ENCODE data around the gene CEP20.
"Not testable (repeated sequence)": the region's sequence is repeated elsewhere in the genome, so short reads cannot be mapped to it uniquely, and the experiment has no call there.

Gene CEP20

GRCh38 chr16:15858921-15859668 is 29.3 kb downstream of the CEP20 start:
- no peak for DNase-seq (ENCODE audit: low read depth in 2 of 2)

- no peak for DNase-seq (ENCODE audit: low read depth in 2 of 2)
Measured at GRCh38 chr16:15857724-15858560, 30.5 kb downstream of the CEP20 start.

- DNase-seq (ENCODE audit: low read depth in 2 of 2) = no peak
Measured at GRCh38 chr16:15856901-15857698, 31.3 kb downstream of the CEP20 start, which contains the start of gene MYH11. Gene MYH11, minus strand, starts transcription at chr16:15857028. Its CDS starts 18,776 bp downstream, at chr16:15838252.

GRCh38 chr16:15856182-15856581 is 32.2 kb downstream of the CEP20 start:
- DNase-seq (ENCODE audit: low read depth in 2 of 2) = no peak

- no peak for DNase-seq (ENCODE audit: low read depth in 2 of 2)
Measured at GRCh38 chr16:15855704-15856003, 32.7 kb downstream of the CEP20 start.

GRCh38 chr16:15854906-15855703 is 33.3 kb downstream of the CEP20 start:
- DNase-seq (ENCODE audit: low read depth in 2 of 2) = no peak

- no peak for DNase-seq (ENCODE audit: low read depth in 2 of 2)
Measured at GRCh38 chr16:15854061-15854460, 34.3 kb downstream of the CEP20 start.

GRCh38 chr16:15853021-15853420 is 35.4 kb downstream of the CEP20 start:
- no peak for DNase-seq (ENCODE audit: low read depth in 2 of 2)

- DNase-seq (ENCODE audit: low read depth in 2 of 2) = not testable (repeated sequence)
Measured at GRCh38 chr16:15850555-15850954, 37.8 kb downstream of the CEP20 start.

- DNase-seq (ENCODE audit: low read depth in 2 of 2) = no peak
Measured at GRCh38 chr16:15849209-15849981, 39.0 kb downstream of the CEP20 start.

GRCh38 chr16:15847611-15848175 is 40.7 kb downstream of the CEP20 start:
- DNase-seq (ENCODE audit: low read depth in 2 of 2) = no peak

GRCh38 chr16:15846510-15846909 is 41.9 kb downstream of the CEP20 start:
- DNase-seq (ENCODE audit: low read depth in 2 of 2) = no peak

GRCh38 chr16:15843635-15844279 is 44.6 kb downstream of the CEP20 start:
- DNase-seq (ENCODE audit: low read depth in 2 of 2) = no peak

- DNase-seq (ENCODE audit: low read depth in 2 of 2) = not testable (repeated sequence)
Measured at GRCh38 chr16:15839204-15839603, 49.2 kb downstream of the CEP20 start.

GRCh38 chr16:15837761-15838160 is 50.6 kb downstream of the CEP20 start:
- DNase-seq (ENCODE audit: low read depth in 2 of 2) = no peak

GRCh38 chr16:15836965-15837611 is 51.3 kb downstream of the CEP20 start:
- DNase-seq (ENCODE audit: low read depth in 2 of 2) = no peak

- no peak for DNase-seq (ENCODE audit: low read depth in 2 of 2)
Measured at GRCh38 chr16:15836074-15836473, 52.3 kb downstream of the CEP20 start.

- no peak for DNase-seq (ENCODE audit: low read depth in 2 of 2)
Measured at GRCh38 chr16:15835136-15835878, 53.1 kb downstream of the CEP20 start.

GRCh38 chr16:15834502-15834901 is 53.9 kb downstream of the CEP20 start:
- DNase-seq (ENCODE audit: low read depth in 2 of 2) = no peak
